HT-29 (cell line): ENCODE data around the gene NHLRC4. TPM values are rescaled to one million over a fixed set of nuclear protein-coding genes. Genes with fewer than 3 reads are reported as not detected.
"Not testable (repeated sequence)": the region's sequence is repeated elsewhere in the genome, so short reads cannot be mapped to it uniquely, and the experiment has no call there.

ENCODE experiments used
- DNase-seq: peaks from one replicate; pipeline ENCODE4 v3.0.0-alpha.2; 2015; ENCODE audit warnings: low spot score
- small RNA-seq: library from RNA; depleted of rRNA; stranded (forward); fragments of <200 nt; gene quantifications from one replicate; pipeline ENCODE3, GENCODE V24; 2014
- total RNA-seq: library from RNA; depleted of rRNA; stranded (reverse); fragments of >200 nt; shearing (Covaris generic); gene quantifications from 2 replicates; pipeline ENCODE4 v1.2.3, GENCODE V29; 2014; rRNA removed

The NHLRC4 gene
- total RNA-seq, 1 experiment from 2014 or later, result 0.13 TPM

DNA sequence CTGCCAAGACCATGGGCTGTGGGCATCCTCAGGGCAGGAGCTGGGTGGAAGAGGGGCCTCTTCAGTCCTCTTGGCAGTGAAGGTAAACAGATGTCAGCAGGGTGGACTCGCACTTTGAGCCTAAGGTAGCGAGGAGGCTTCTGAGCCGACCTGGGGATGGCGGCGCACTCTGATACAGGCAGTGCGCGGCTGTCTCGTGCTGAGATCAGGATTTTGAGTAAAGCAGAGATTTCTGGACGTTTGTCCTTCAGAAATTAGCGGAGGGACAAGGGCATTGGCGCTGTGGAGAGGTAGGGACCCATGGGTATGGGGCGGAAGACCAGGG is 29.9 kb downstream of the NHLRC4 start:
- no peak for DNase-seq

GRCh38 chr16:597655-598054 is 30.9 kb downstream of the NHLRC4 start:
- not testable (repeated sequence) for DNase-seq

DNA sequence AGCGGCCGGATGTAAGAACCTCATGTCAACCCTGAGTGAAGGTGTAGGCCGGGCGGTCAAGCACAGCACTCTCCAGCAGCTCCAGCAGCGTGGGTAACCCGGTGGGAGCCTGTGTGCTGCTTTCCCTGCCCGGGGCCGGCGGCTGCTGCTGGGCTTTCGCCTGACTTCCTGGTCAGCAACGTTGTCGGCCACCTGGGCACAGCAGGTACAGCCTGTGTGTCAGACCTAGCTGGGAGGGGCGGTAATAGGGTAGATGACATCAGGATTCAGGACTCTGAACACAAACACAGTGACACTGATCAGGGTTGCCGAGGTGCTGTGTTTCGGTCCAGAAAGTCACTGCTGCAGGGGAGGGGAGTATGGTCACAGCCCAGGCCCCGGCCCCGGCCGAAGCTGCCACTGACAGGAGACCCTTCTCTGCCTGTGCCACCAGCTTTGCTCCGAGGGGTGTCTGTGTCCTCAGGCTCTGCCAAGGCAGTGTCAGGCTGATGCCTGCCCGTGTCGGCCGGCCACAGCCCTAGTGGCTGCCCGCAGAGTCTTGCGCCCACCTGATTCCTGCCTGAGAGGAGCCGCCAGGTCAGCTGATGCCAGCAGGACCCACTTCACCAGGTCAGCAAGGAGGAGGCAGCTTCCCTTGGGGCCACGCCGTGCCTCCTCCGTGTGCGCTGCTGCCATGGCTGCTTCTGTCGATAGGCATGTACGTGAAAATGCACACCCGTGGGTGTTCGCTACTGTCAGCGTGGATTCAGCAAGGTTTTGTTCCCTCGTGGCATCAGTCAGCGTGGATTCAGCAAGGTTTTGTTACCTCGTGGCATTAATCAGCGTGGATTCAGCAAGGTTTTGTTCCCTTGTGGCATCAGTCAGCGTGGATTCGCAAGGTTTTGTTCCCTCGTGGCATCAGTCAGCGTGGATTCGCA is 32.3 kb downstream of the NHLRC4 start:
- DNase-seq, result no peak

GRCh38 chr16:600781-601180 is 34.0 kb downstream of the NHLRC4 start:
- no peak for DNase-seq

DNA sequence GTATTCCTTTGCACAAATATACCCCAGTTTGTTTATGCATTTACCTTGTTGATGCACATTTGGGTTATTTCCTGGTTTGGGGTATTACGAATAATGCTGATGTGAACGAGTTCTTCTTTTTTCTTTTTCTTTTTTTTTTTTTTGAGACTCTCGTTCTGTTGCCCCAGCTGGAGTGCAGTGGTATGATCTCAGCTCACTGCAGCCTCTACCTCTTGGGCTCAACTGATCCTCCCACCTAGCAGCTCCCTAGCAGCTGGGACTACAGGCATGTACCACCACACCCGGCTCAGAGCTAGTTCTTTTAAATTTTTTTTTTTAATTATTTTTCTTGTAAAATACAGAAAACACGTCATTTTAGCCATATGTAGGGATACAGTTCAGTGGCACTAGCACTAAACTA is 37.1 kb downstream of the NHLRC4 start:
- DNase-seq, result no peak

DNA sequence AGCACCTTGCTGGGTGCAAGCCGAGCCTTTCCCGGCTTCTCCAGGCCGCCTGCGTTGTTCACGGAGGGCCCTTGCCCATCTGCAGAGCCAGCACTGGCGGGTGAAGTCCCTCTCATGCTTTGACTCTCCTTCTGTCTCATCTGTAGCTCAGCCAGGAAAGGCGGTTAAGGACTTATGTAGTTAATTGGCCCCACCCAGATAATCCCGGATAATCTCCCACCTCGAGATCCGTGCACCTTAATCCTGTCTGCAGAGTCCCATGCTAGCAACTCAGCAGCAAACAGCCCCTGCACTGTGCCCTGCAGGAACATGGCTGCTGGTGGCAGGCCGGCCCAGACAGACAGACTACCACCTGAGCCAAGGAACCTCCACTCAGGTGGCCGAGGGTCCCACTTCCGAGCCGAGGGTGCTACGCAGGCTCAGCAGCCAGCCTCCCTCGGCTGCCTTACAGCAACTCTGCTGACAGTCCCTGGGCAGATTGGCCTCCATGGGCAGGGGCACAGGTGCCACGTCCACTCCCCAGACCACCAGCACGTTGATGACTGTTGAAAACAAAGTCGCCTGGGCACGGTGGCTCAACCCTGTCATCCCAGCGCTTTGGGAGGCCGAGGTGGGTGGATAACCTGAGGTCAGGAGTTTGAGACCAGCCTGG is 40.0 kb downstream of the NHLRC4 start:
- no peak for DNase-seq

DNA sequence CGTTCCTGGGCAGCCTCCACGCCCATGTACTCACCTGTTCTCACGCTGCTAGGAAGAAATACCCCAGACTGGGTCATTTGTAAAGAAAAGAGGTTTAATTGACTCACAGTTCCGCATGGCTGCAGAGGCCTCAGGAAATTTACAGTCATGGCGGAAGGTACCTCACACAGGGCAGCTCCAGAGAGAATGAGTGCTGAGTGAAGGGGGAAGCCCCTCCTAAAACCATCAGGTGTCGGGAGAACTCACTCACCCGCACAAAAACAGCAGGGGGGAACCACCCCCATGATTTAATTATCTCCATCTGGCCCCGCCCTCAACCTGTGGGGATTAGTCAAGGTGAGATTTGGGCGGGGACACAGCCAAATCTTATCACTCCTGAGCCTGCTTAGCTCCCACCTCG is 41.2 kb downstream of the NHLRC4 start:
- DNase-seq, result no peak

GRCh38 chr16:609316-609715 is 42.5 kb downstream of the NHLRC4 start:
- DNase-seq, result no peak

GRCh38 chr16:609984-610383 is 43.2 kb downstream of the NHLRC4 start:
- DNase-seq, result no peak

- DNase-seq, result no peak
Measured at GRCh38 chr16:610513-611381, 43.9 kb downstream of the NHLRC4 start.

GRCh38 chr16:615122-615521 is 48.3 kb downstream of the NHLRC4 start:
- DNase-seq, result no peak

DNA sequence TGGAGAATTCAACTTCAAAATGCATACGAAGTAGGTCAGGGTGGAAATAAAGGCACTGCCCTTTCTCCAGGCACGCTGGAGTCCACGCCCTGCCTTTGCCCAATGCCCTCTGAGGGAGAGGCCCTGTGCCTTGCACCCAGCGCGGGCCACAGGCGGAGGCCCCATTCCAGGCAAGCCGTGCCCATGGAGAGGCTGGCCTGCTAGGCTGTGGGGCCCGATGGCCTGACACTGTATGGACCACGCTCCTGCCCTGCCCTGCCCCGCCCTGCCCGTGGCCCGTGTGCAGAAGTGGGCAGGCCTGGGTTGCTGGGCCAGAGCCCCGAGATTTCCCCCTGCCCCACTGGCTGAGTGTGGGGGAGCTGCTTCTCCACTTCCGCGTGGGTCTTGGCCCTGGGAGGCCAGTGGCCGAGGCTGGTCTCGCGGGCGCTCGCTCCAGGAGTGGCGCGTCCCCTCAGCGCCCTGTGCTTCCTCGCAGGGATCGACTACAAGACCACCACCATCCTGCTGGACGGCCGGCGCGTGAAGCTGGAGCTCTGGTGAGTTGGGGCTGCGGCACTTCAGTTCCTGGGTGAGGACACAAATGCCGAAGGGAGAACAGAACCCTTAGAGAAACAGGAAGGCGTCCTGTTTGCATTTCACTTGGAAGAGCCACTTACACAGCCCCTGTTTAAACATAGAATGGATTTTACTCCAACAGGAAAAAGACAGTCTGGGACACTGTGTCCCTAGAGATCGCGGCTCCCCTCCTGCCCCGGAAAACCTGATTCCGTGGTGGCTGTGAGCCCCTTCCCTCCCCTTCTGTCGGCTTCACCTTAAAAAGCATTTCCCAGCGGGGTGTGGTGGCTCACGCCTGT is 50.2 kb downstream of the NHLRC4 start:
- DNase-seq, result no peak

DNA sequence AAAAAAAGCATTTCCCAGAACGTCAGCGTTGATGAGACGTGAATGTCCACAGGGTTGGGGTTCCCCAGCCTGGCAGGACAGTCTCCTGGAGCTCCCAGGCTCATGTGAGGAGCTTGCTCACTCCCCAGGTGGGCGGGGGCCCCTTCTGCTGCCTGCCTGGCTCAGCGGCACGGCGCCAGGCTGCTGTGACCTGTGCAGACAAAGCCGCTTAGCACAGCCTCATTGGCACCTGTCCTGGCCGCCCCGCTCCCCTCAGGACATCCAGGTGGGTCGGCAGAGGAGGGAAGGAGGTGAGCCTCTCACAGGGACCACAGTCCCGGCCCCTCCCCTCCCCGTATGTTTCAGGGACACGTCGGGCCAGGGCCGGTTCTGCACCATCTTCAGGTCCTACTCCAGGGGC is 51.0 kb downstream of the NHLRC4 start:
- DNase-seq, result no peak

Small RNA genes lying within 50 kb of the gene (small RNA-seq; reads per million reads assigned to genes)
- gene MIR3176, result 1.0 reads per million, percentile 35 among the genes with 10 or more reads in this experiment
- not detected for gene MIR5587
- not detected for gene Z98883.1

Other genes with a start within 250 kb of the NHLRC4 start
- gene AXIN1, start 214.3 kb upstream of the NHLRC4 start, total RNA-seq, result 77.0 and 88.4 TPM in 2 replicates
- 223 and 226 TPM in 2 replicates for gene MRPL28, start 196.5 kb upstream of the NHLRC4 start, total RNA-seq
- gene PGAP6, start 185.0 kb upstream of the NHLRC4 start, total RNA-seq, result 150 and 161 TPM in 2 replicates
- 25.3 and 29.0 TPM in 2 replicates for gene NME4, start 169.8 kb upstream of the NHLRC4 start, total RNA-seq
- gene DECR2, start 165.1 kb upstream of the NHLRC4 start, total RNA-seq, result 25.2 and 29.1 TPM in 2 replicates
- 5.2 and 9.5 TPM in 2 replicates for gene RAB11FIP3, start 141.4 kb upstream of the NHLRC4 start, total RNA-seq
- gene CAPN15, start 39.3 kb upstream of the NHLRC4 start, total RNA-seq, result 161 and 180 TPM in 2 replicates
- gene PRR35, start 6.6 kb upstream of the NHLRC4 start, total RNA-seq, result 0.08 TPM in 1 of 2 replicates, not detected in the other
- gene PIGQ, start 3.0 kb downstream of the NHLRC4 start, total RNA-seq, result 99.5 and 103 TPM in 2 replicates
- gene RAB40C, start 23.1 kb downstream of the NHLRC4 start, total RNA-seq, result 54.2 and 58.2 TPM in 2 replicates
- gene WFIKKN1, start 64.0 kb downstream of the NHLRC4 start, total RNA-seq, result 0.74 and 1.1 TPM in 2 replicates
- gene METTL26, start 69.3 kb downstream of the NHLRC4 start, total RNA-seq, result 278 and 290 TPM in 2 replicates
- gene MCRIP2, start 74.8 kb downstream of the NHLRC4 start, total RNA-seq, result 198 and 209 TPM in 2 replicates
- 162 and 168 TPM in 2 replicates for gene WDR90, start 82.4 kb downstream of the NHLRC4 start, total RNA-seq
- gene RHOT2, start 101.1 kb downstream of the NHLRC4 start, total RNA-seq, result 209 and 211 TPM in 2 replicates
- gene RHBDL1, start 108.7 kb downstream of the NHLRC4 start, total RNA-seq, result 7.8 and 8.2 TPM in 2 replicates
- 258 and 295 TPM in 2 replicates for gene STUB1, start 113.4 kb downstream of the NHLRC4 start, total RNA-seq
- 154 and 176 TPM in 2 replicates for gene JMJD8, start 117.3 kb downstream of the NHLRC4 start, total RNA-seq
- gene WDR24, start 123.4 kb downstream of the NHLRC4 start, total RNA-seq, result 5.9 and 6.2 TPM in 2 replicates
- gene FBXL16, start 138.8 kb downstream of the NHLRC4 start, total RNA-seq, result 0.29 and 1.5 TPM in 2 replicates
- gene METRN, start 148.1 kb downstream of the NHLRC4 start, total RNA-seq, result 82.2 and 108 TPM in 2 replicates
- 123 and 151 TPM in 2 replicates for gene ANTKMT, start 154.1 kb downstream of the NHLRC4 start, total RNA-seq
- gene CCDC78, start 159.4 kb downstream of the NHLRC4 start, total RNA-seq, result 22.9 and 30.6 TPM in 2 replicates
- gene HAGHL, start 160.1 kb downstream of the NHLRC4 start, total RNA-seq, result 63.0 and 80.8 TPM in 2 replicates
- 68.4 and 80.0 TPM in 2 replicates for gene CIAO3, start 174.0 kb downstream of the NHLRC4 start, total RNA-seq
- gene MSLN, start 193.7 kb downstream of the NHLRC4 start, total RNA-seq, result 3.9 and 8.3 TPM in 2 replicates
- 147 and 148 TPM in 2 replicates for gene RPUSD1, start 221.4 kb downstream of the NHLRC4 start, total RNA-seq
- gene CHTF18, start 221.6 kb downstream of the NHLRC4 start, total RNA-seq, result 121 and 145 TPM in 2 replicates
- gene GNG13, start 233.7 kb downstream of the NHLRC4 start, total RNA-seq, result not detected in 2 replicates